ENCODE measurements around the gene IFIT3. TPM values are rescaled to one million over a fixed set of nuclear protein-coding genes. Genes with fewer than 3 reads are reported as not detected.

Gene IFIT3
- total and polyA plus RNA-seq, 2 of the 8 experiments (the other 6 are each of a cell fraction or from before 2014, with no cell fraction given) = 0.12 to 0.84 TPM

- Histone ChIP-seq H3K9me3 (ENCODE audit: insufficient read depth in 2 of 2, low read depth in 1 of 2, low read length in 1 of 2) (no peaks in the 10 kb centered on the region), H3K4me2 (ENCODE audit: insufficient read depth in 1 of 2, low read depth in 2 of 2, low read length in 2 of 2) (no peak overlapping the region), H3K79me1 (ENCODE audit: low read depth, low read length) (no peaks in the 10 kb centered on the region), H3K23ac (ENCODE audit: insufficient read length) (no peak overlapping the region), H4K5ac (ENCODE audit: insufficient read length, low read depth, low read length) (no peak overlapping the region), H4K20me1 (replicated peaks in 1 of 2; ENCODE audit: control insufficient read depth in 1 of 2, insufficient read depth in 2 of 2, low read length in 2 of 2) (no peaks in the 10 kb centered on the region), H3K9ac (replicated peaks in 1 of 4; ENCODE audit: extremely low read depth in 1 of 4, low read depth in 3 of 4, low read length in 3 of 4) (no peak overlapping the region), H3K14ac (ENCODE audit: insufficient read length) (no peak overlapping the region), H3K23me2 (ENCODE audit: low read depth, low read length) (no peaks in the 10 kb centered on the region), H3K4ac (replicated peaks; ENCODE audit: insufficient read length, low read depth, low read length) (no peak overlapping the region), H3K27me3 (replicated peaks in 1 of 4; ENCODE audit: control insufficient read depth in 3 of 4, extremely low read depth in 1 of 4, insufficient read depth in 3 of 4, low read length in 3 of 4) (no peaks in the 10 kb centered on the region), H3K4me1 (replicated peaks in 1 of 4; ENCODE audit: control insufficient read depth in 3 of 4, insufficient read depth in 4 of 4, low read length in 3 of 4) (peaks cover 0 to 3% (median 1%) of the 10 kb centered on the region in 4 experiments; a peak in 2 of 7 replicates), H3K56ac (replicated peaks; ENCODE audit: insufficient read length, low read depth, low read length) (no peak overlapping the region), H2BK12ac (ENCODE audit: low read depth, low read length) (no peak overlapping the region), H4K8ac (ENCODE audit: extremely low read depth, insufficient read depth, low read length) (no peak overlapping the region), H2AK5ac (ENCODE audit: low read depth, low read length) (no peak overlapping the region), H2BK15ac (ENCODE audit: low read length) (no peak overlapping the region), H2BK20ac (ENCODE audit: low read length) (no peak overlapping the region), H2BK5ac (ENCODE audit: low read depth, low read length) (no peak overlapping the region), H3K18ac (ENCODE audit: extremely low read depth, low read length) (no peak overlapping the region), H2AFZ (ENCODE audit: low read length) (no peak overlapping the region), H3K4me3 (ENCODE audit: extremely low read depth in 1 of 4, insufficient read depth in 2 of 4, low read depth in 3 of 4, low read length in 4 of 4) (no peak overlapping the region), H2BK120ac (replicated peaks; ENCODE audit: low read depth, low read length) (no peak overlapping the region), H3K27ac (ENCODE audit: low read depth, low read length) (no peak overlapping the region), H3K36me3 (ENCODE audit: control insufficient read depth in 2 of 4, insufficient read depth in 4 of 4, low read length in 3 of 4) (no peaks in the 10 kb centered on the region), H4K91ac (replicated peaks; ENCODE audit: insufficient read length, low read length) (no peak overlapping the region), H3K79me2 (ENCODE audit: control insufficient read depth in 1 of 2, insufficient read depth in 2 of 2, low read length in 2 of 2) (no peaks in the 10 kb centered on the region)
- ChIA-PET POLR2A (ENCODE audit: partially characterized antibody) (no interaction called here), CTCF (ENCODE audit: partially characterized antibody) (interaction anchor here (1.1 to 9.9 kb wide), 5 partner anchors 10 to 65 kb away, joined by 3 to 60 read pairs (median 6); no protein-coding TSS in a partner anchor)
- WGBS, 2 experiments (ENCODE audit: extremely low coverage in 1 of 2, insufficient coverage in 1 of 2, insufficient read length in 1 of 2, insufficient replicate concordance in 2 of 2, low coverage in 1 of 2, low lambda C conversion rate in 2 of 2, missing lambda C conversion rate in 1 of 2) = 79% methylated on average over 2 of the region's 2 CpGs; no CpG with 5 or more reads in 1 of the 2 experiments
- FAIRE-seq = no peak
- DNase-seq (ENCODE audit: low read depth in 1 of 2, low spot score in 2 of 2) = no peak
- no peak for TF ChIP-seq SRF (IDR thresholded peaks at IDR 0.05; ENCODE audit: low read depth, low read length)
- TF ChIP-seq BRCA1 (IDR thresholded peaks at IDR 0.05; ENCODE audit: low read depth, low read length) = no peak
- no peak for TF ChIP-seq CBX5 (IDR thresholded peaks at IDR 0.05; ENCODE audit: low read depth, low read length)
- TF ChIP-seq KDM1A (IDR thresholded peaks at IDR 0.05; ENCODE audit: borderline replicate concordance, low read length) = no peak
- TF ChIP-seq, protein P1, sequence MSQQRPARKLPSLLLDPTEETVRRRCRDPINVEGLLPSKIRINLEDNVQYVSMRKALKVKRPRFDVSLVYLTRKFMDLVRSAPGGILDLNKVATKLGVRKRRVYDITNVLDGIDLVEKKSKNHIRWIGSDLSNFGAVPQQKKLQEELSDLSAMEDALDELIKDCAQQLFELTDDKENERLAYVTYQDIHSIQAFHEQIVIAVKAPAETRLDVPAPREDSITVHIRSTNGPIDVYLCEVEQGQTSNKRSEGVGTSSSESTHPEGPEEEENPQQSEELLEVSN (IDR thresholded peaks at IDR 0.05) = no peak
These were observed 23.4 kb upstream of the IFIT3 start for GRCh38 chr10:89304446-89304845.
